Natural killer cell (primary cell): ENCODE data around the gene NHS. TPM values are rescaled to one million over a fixed set of nuclear protein-coding genes. Genes with fewer than 3 reads are reported as not detected.

Experiments used
- ATAC-seq, 3 donors: fragments of 150-1000 bp in 2 of 3; fragments of 200-7000 bp in 1 of 3; cut with Tn5 transposase; 1 replicate in 1 of 3; 2 replicates in 2 of 3; pipeline ENCODE4 v1.10.0; 2021; ENCODE audit warnings: mild to moderate bottlenecking in 2 of 3, moderate library complexity in 2 of 3
- DNase-seq, 2 donors: peaks; one replicate each; pipeline versions ENCODE4 v3.0.0 to v3.0.0-alpha.2; 2013 to 2021; ENCODE audit warnings: mixed read lengths in 1 of 2
- H3K27ac ChIP-seq: one replicate; pipeline ENCODE4 v1.5.1; 2013; ENCODE audit warnings: mild to moderate bottlenecking, low read length
- H3K27me3 ChIP-seq: one replicate; pipeline ENCODE4 v1.6.1; 2013; ENCODE audit warnings: low read length; ENCODE audit not compliant: control insufficient read depth, insufficient read depth
- H3K36me3 ChIP-seq: one replicate; pipeline ENCODE4 v1.6.1; 2013; ENCODE audit warnings: low read length; ENCODE audit not compliant: control insufficient read depth, insufficient read depth
- H3K4me1 ChIP-seq: one replicate; pipeline ENCODE4 v1.6.1; 2013; ENCODE audit warnings: low read length; ENCODE audit not compliant: control insufficient read depth, insufficient read depth
- H3K4me3 ChIP-seq: one replicate; pipeline ENCODE4 v1.5.1; 2013; ENCODE audit warnings: low read length
- H3K9me3 ChIP-seq: one replicate; pipeline ENCODE4 v1.6.1; 2013; ENCODE audit warnings: low read length; ENCODE audit not compliant: control insufficient read depth, insufficient read depth
- H3K27ac Mint-ChIP-seq, 2 donors: one replicate each; pipeline ENCODE4 v1.8.0; 2022; ENCODE audit warnings: mild to moderate bottlenecking in 2 of 2, mixed read lengths in 2 of 2, moderate library complexity in 1 of 2
- H3K27me3 Mint-ChIP-seq, 2 donors: one replicate each; pipeline ENCODE4 v1.8.0; 2022; ENCODE audit warnings: low read depth in 2 of 2, mixed read lengths in 2 of 2
- H3K36me3 Mint-ChIP-seq: one replicate; pipeline ENCODE4 v1.8.0; 2022; ENCODE audit warnings: mixed read lengths
- H3K4me1 Mint-ChIP-seq, 2 donors: one replicate each; pipeline ENCODE4 v1.8.0; 2022; ENCODE audit warnings: mixed read lengths in 2 of 2
- H3K4me3 Mint-ChIP-seq: one replicate; pipeline ENCODE4 v1.8.0; 2022; ENCODE audit warnings: mild to moderate bottlenecking, moderate library complexity, mixed read lengths
- H3K9me3 Mint-ChIP-seq, 2 donors: one replicate each; pipeline ENCODE4 v1.8.0; 2022; ENCODE audit warnings: mixed read lengths in 2 of 2
- CTCF ChIP-seq: fragments of 200-600 bp; IDR thresholded peaks from one replicate; pipeline ENCODE4 v1.8.0; 2022; ENCODE audit warnings: antibody characterized with exemption
- WGBS: methylation state at CpG from one replicate; pipeline ENCODE4 v1.1.7; 2013; ENCODE audit warnings: missing lambda C conversion rate; ENCODE audit not compliant: insufficient coverage; 5-methylcytosine and 5-hydroxymethylcytosine counted together
- intact Hi-C: fragments of 100-400 bp; cut with micrococcal nuclease; formaldehyde crosslinking; loops from one replicate; pipeline ENCODE4 v1.14.2; 2022
- total RNA-seq, 4 donors: library from RNA; stranded (reverse); fragments of 120-200 nt in 1 of 4; gene quantifications; one replicate each; pipeline versions ENCODE4 v1.2.3 to v1.2.4, GENCODE V29; 2013 to 2022

The NHS gene
- total RNA-seq, 3 donors from 2014 or later (not counting 1 experiment from before 2014, with no cell fraction given), result 0.05 to 0.28 TPM; not detected in 1

- Histone ChIP-seq H3K27me3 (no peaks in the 10 kb centered on the region), H3K4me3 (no peak overlapping the region), H3K36me3 (no peaks in the 10 kb centered on the region), H3K27ac (no peak overlapping the region), H3K4me1 (no peaks in the 10 kb centered on the region), H3K9me3 (no peaks in the 10 kb centered on the region)
- DNase-seq (no peak), ATAC-seq (no peak)
- Mint-ChIP-seq H3K27ac (no peak overlapping the region), H3K9me3 (no peaks in the 10 kb centered on the region), H3K27me3 (peaks cover 0 to 12% of the 10 kb centered on the region in 2 donors), H3K4me1 (peaks cover 0 to 4% of the 10 kb centered on the region in 2 donors), H3K36me3 (no peaks in the 10 kb centered on the region), H3K4me3 (no peak overlapping the region)
- WGBS, result 91% methylated on average over 3 of the region's 5 CpGs
- intact Hi-C loops, result no loop called here
- no peak for TF ChIP-seq CTCF
Measured at GRCh38 chrX:17554914-17555313, 179.9 kb downstream of the NHS start.

DNA sequence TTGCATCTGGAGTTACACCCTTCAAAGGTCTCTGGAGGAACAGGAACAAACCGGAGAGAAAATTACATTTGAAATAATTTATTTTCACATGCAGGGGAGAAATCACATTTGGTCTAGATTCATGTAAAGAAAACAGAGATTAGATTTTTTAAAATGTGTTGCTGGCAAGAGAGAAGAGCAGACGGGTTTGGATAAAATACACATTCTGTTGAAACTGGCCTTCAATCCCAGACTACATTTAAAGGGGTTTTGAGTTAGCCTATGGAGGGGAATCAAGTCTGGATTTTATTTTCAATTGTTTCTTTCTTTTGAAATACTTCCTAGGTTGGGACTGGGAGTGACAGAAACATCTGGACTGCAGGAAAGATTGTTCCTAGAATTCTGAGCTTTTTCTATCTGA is 180.8 kb downstream of the NHS start:
- no peaks in the 10 kb centered on the region for H3K36me3 ChIP-seq
- H3K4me1 Mint-ChIP-seq, result no peaks in the 10 kb centered on the region
- H3K27me3 Mint-ChIP-seq, result peaks cover 0 to 14% of the 10 kb centered on the region in 2 donors

GRCh38 chrX:17559728-17560379 is 184.9 kb downstream of the NHS start:
- no peak overlapping the region for H3K27ac Mint-ChIP-seq
- Histone ChIP-seq H3K27me3 (no peaks in the 10 kb centered on the region), H3K36me3 (no peaks in the 10 kb centered on the region), H3K27ac (no peak overlapping the region), H3K9me3 (no peaks in the 10 kb centered on the region), H3K4me3 (no peak overlapping the region), H3K4me1 (no peaks in the 10 kb centered on the region)
- H3K36me3 Mint-ChIP-seq, result no peaks in the 10 kb centered on the region
- no peak for DNase-seq
- H3K27me3 Mint-ChIP-seq, result peaks cover 3 to 16% of the 10 kb centered on the region in 2 donors
- TF ChIP-seq CTCF, result no peak
- H3K4me3 Mint-ChIP-seq, result no peak overlapping the region
- H3K9me3 Mint-ChIP-seq, result no peaks in the 10 kb centered on the region
- no peak for ATAC-seq
- peaks cover 0 to 5% of the 10 kb centered on the region in 2 donors for H3K4me1 Mint-ChIP-seq
- 59% methylated on average over 8 of the region's 8 CpGs for WGBS
- intact Hi-C loops, result no loop called here

More for the DNA sequence above, 180.8 kb downstream of the NHS start:
- Histone ChIP-seq H3K9me3 (no peaks in the 10 kb centered on the region), H3K4me1 (no peaks in the 10 kb centered on the region), H3K4me3 (no peak overlapping the region), H3K27ac (no peak overlapping the region), H3K27me3 (no peaks in the 10 kb centered on the region)
- no peak for TF ChIP-seq CTCF
- H3K4me3 Mint-ChIP-seq, result no peak overlapping the region
- H3K36me3 Mint-ChIP-seq, result no peaks in the 10 kb centered on the region
- intact Hi-C loops, result no loop called here
- H3K9me3 Mint-ChIP-seq, result no peaks in the 10 kb centered on the region
- DNase-seq (no peak), ATAC-seq (no peak)
- WGBS, result no CpG with 5 or more reads among the region's 2 CpGs
- H3K27ac Mint-ChIP-seq, result no peak overlapping the region

- H3K9me3 ChIP-seq, result no peaks in the 10 kb centered on the region
- ATAC-seq (no peak), DNase-seq (no peak)
- H3K4me1 ChIP-seq, result no peaks in the 10 kb centered on the region
- H3K4me3 ChIP-seq, result no peak overlapping the region
- Mint-ChIP-seq H3K9me3 (no peaks in the 10 kb centered on the region), H3K4me3 (no peak overlapping the region), H3K27ac (no peak overlapping the region), H3K4me1 (peaks cover 0 to 5% of the 10 kb centered on the region in 2 donors), H3K36me3 (no peaks in the 10 kb centered on the region), H3K27me3 (peaks cover 3 to 16% of the 10 kb centered on the region in 2 donors)
- no peak for TF ChIP-seq CTCF
- WGBS, result 88% methylated on average over 1 of the region's 2 CpGs
- no peak overlapping the region for H3K27ac ChIP-seq
- H3K36me3 ChIP-seq, result no peaks in the 10 kb centered on the region
- intact Hi-C loops, result no loop called here
- no peaks in the 10 kb centered on the region for H3K27me3 ChIP-seq
Measured at GRCh38 chrX:17560385-17560784, 185.4 kb downstream of the NHS start.
